Upper lobe of left lung (tissue), 4 donors: ENCODE measurements around the gene STEAP1B.

Experiments
- CTCF ChIP-seq, 6 experiments: fragments of 450-650 bp in 4 of 6; fragments of 200-600 bp in 2 of 6; sonication (generic) in 2 of 6; IDR thresholded peaks; one replicate each; pipeline ENCODE4 v1.5.1; 2016 to 2019; ENCODE audit warnings: antibody characterized with exemption in 6 of 6
- EP300 ChIP-seq, 4 donors: sonication (generic); formaldehyde crosslinking; IDR thresholded peaks; one replicate each; pipeline ENCODE4 v1.5.1; 2017; ENCODE audit warnings: antibody characterized with exemption in 4 of 4, control low read depth in 2 of 4
- POLR2A ChIP-seq, 4 donors: fragments of 450-650 bp; IDR thresholded peaks; one replicate each; pipeline ENCODE4 v1.5.1; 2016 to 2017; ENCODE audit warnings: antibody characterized with exemption in 4 of 4, mild to moderate bottlenecking in 2 of 4
- POLR2AphosphoS5 ChIP-seq, 2 donors: sonication (generic); formaldehyde crosslinking; IDR thresholded peaks; one replicate each; pipeline ENCODE4 v1.5.1; 2017; ENCODE audit warnings: antibody characterized with exemption in 2 of 2

- TF ChIP-seq CTCF (IDR thresholded peaks at IDR 0.05) (no peak), POLR2A (IDR thresholded peaks at IDR 0.05) (no peak), POLR2AphosphoS5 (IDR thresholded peaks at IDR 0.05) (no peak), EP300 (IDR thresholded peaks at IDR 0.05) (no peak)
Measured at GRCh38 chr7:22386206-22386858, 113.7 kb downstream of the STEAP1B start.
